Measurements from ENCODE around the gene MACROD2. TPM values are rescaled to one million over a fixed set of nuclear protein-coding genes. Genes with fewer than 3 reads are reported as not detected.

MACROD2 gene
- total RNA-seq, 1 donor from 2014 or later: 2.4 TPM

DNA sequence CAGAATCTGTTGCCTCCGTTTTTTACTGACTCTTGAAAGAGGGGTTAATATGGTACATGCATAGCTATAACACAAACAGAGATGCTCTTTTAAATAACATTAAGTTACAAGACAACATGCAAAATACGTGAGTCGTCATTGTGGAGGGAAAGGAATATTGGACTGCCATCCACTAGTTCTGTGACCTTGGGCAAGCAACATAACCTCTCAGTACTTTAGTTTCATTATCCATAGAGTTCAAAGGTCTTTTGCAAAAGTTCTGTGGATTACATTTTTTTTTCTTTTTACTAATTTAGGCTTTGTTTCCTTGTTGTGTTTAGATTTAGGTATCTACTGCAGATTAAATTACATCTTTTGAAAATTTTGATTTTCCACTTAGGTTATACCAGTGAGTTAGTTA lies 70.5 kb downstream of the MACROD2 start:
- no peak overlapping the region for H3K4me3 ChIP-seq (ENCODE audit: insufficient read depth, low read depth, low read length)
- no peak for TF ChIP-seq EZH2 (IDR thresholded peaks at IDR 0.05; ENCODE audit: insufficient read depth, low read length)
- TF ChIP-seq CTCF (IDR thresholded peaks at IDR 0.05; ENCODE audit: insufficient read depth, low read depth, low read length): no peak
- H3K4me1 ChIP-seq (ENCODE audit: insufficient read depth, low read length): peaks cover 3% of the 10 kb centered on the region
- Mint-ChIP-seq H3K27ac (ENCODE audit: unreplicated experiment) (no peak overlapping the region), H3K4me3 (ENCODE audit: unreplicated experiment) (no peak overlapping the region), H3K4me1 (ENCODE audit: low read depth, unreplicated experiment) (peaks cover 22% of the 10 kb centered on the region), H3K36me3 (ENCODE audit: low read depth, unreplicated experiment) (no peaks in the 10 kb centered on the region), H3K9me3 (ENCODE audit: unreplicated experiment) (no peaks in the 10 kb centered on the region), H3K27me3 (ENCODE audit: low read depth, unreplicated experiment) (no peaks in the 10 kb centered on the region)
- DNase-seq (ENCODE audit: low read depth) (no peak), FAIRE-seq (no peak)
- H3K4me2 ChIP-seq (ENCODE audit: low read length): no peak overlapping the region
- H3K79me2 ChIP-seq (ENCODE audit: insufficient read depth, low read length): no peaks in the 10 kb centered on the region
- H3K9ac ChIP-seq (ENCODE audit: low read length): no peak overlapping the region
- no peaks in the 10 kb centered on the region for H4K20me1 ChIP-seq (ENCODE audit: insufficient read depth, low read length)
- H3K27ac ChIP-seq (ENCODE audit: low read depth, low read length): no peak overlapping the region
- no peaks in the 10 kb centered on the region for H3K36me3 ChIP-seq (ENCODE audit: insufficient read depth, low read length)
- H3K9me3 ChIP-seq (ENCODE audit: insufficient read depth, low read depth, low read length): no peaks in the 10 kb centered on the region
- no peak overlapping the region for H2AFZ ChIP-seq (ENCODE audit: low read depth, low read length)
- no peaks in the 10 kb centered on the region for H3K27me3 ChIP-seq (ENCODE audit: insufficient read depth, low read length)

GRCh38 chr20:14067603-14068002 lies 72.3 kb downstream of the MACROD2 start:
- FAIRE-seq (no peak), DNase-seq (ENCODE audit: low read depth) (no peak)
- Histone ChIP-seq H4K20me1 (ENCODE audit: insufficient read depth, low read length) (no peaks in the 10 kb centered on the region), H3K27me3 (ENCODE audit: insufficient read depth, low read length) (no peaks in the 10 kb centered on the region), H3K27ac (ENCODE audit: low read depth, low read length) (no peak overlapping the region), H3K4me3 (ENCODE audit: insufficient read depth, low read depth, low read length) (no peak overlapping the region), H3K4me2 (ENCODE audit: low read length) (no peak overlapping the region), H3K4me1 (ENCODE audit: insufficient read depth, low read length) (peaks cover 3% of the 10 kb centered on the region), H3K9me3 (ENCODE audit: insufficient read depth, low read depth, low read length) (no peaks in the 10 kb centered on the region), H2AFZ (ENCODE audit: low read depth, low read length) (no peak overlapping the region), H3K79me2 (ENCODE audit: insufficient read depth, low read length) (no peaks in the 10 kb centered on the region), H3K9ac (ENCODE audit: low read length) (no peak overlapping the region), H3K36me3 (ENCODE audit: insufficient read depth, low read length) (no peaks in the 10 kb centered on the region)
- Mint-ChIP-seq H3K27ac (ENCODE audit: unreplicated experiment) (no peak overlapping the region), H3K4me3 (ENCODE audit: unreplicated experiment) (no peak overlapping the region), H3K4me1 (ENCODE audit: low read depth, unreplicated experiment) (peaks cover 16% of the 10 kb centered on the region), H3K27me3 (ENCODE audit: low read depth, unreplicated experiment) (no peaks in the 10 kb centered on the region), H3K36me3 (ENCODE audit: low read depth, unreplicated experiment) (no peaks in the 10 kb centered on the region), H3K9me3 (ENCODE audit: unreplicated experiment) (no peaks in the 10 kb centered on the region)
- TF ChIP-seq CTCF (IDR thresholded peaks at IDR 0.05; ENCODE audit: insufficient read depth, low read depth, low read length): no peak
- TF ChIP-seq EZH2 (IDR thresholded peaks at IDR 0.05; ENCODE audit: insufficient read depth, low read length): no peak

DNA sequence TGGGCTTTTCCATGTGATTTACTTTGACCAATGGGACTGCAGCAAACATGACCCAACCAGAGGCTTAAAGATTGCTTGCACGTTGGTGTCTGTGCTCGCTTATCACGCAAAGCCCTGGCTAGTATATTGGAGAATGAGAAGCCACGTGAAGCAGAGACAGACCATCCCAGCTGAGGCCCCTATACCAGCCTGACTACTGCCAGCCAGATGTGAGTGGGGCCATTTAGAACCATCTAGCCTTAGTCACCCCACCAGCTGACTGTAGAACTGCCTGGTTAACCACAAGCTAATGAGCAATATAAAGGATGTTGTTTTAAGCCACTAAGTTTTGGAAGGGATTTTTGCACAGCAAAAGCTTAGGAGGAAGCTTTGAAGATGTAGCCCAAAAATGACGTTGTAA lies 74.5 kb downstream of the MACROD2 start:
- Mint-ChIP-seq H3K9me3 (ENCODE audit: unreplicated experiment) (no peaks in the 10 kb centered on the region), H3K4me1 (ENCODE audit: low read depth, unreplicated experiment) (peaks cover 12% of the 10 kb centered on the region), H3K4me3 (ENCODE audit: unreplicated experiment) (no peak overlapping the region), H3K36me3 (ENCODE audit: low read depth, unreplicated experiment) (no peaks in the 10 kb centered on the region), H3K27me3 (ENCODE audit: low read depth, unreplicated experiment) (no peaks in the 10 kb centered on the region), H3K27ac (ENCODE audit: unreplicated experiment) (peak overlapping the region; percentile 48)
- H3K27ac ChIP-seq (ENCODE audit: low read depth, low read length): no peak overlapping the region
- H3K4me3 ChIP-seq (ENCODE audit: insufficient read depth, low read depth, low read length): no peak overlapping the region
- no peaks in the 10 kb centered on the region for H3K79me2 ChIP-seq (ENCODE audit: insufficient read depth, low read length)
- H3K9me3 ChIP-seq (ENCODE audit: insufficient read depth, low read depth, low read length): no peaks in the 10 kb centered on the region
- no peaks in the 10 kb centered on the region for H3K36me3 ChIP-seq (ENCODE audit: insufficient read depth, low read length)
- peaks cover 3% of the 10 kb centered on the region for H3K4me1 ChIP-seq (ENCODE audit: insufficient read depth, low read length)
- DNase-seq (ENCODE audit: low read depth) (peak; percentile 54), FAIRE-seq (no peak)
- peak overlapping the region; percentile 6 for H3K4me2 ChIP-seq (ENCODE audit: low read length)
- H3K27me3 ChIP-seq (ENCODE audit: insufficient read depth, low read length): no peaks in the 10 kb centered on the region
- H4K20me1 ChIP-seq (ENCODE audit: insufficient read depth, low read length): no peaks in the 10 kb centered on the region
- no peak overlapping the region for H3K9ac ChIP-seq (ENCODE audit: low read length)
- no peak overlapping the region for H2AFZ ChIP-seq (ENCODE audit: low read depth, low read length)
- TF ChIP-seq CTCF (IDR thresholded peaks at IDR 0.05; ENCODE audit: insufficient read depth, low read depth, low read length) (no peak), EZH2 (IDR thresholded peaks at IDR 0.05; ENCODE audit: insufficient read depth, low read length) (no peak)
